GM04503 (cell line): ENCODE data around the gene RECK.
A peak's percentile ranks its signal among the peaks of the same experiment; 100 is the strongest.
"Not testable (repeated sequence)": the region's sequence is repeated elsewhere in the genome, so short reads cannot be mapped to it uniquely, and the experiment has no call there.

Experiments used
- DNase-seq: peaks from one replicate; pipeline ENCODE4 v3.0.0-alpha.2; 2012; ENCODE audit warnings: low read depth

The RECK gene

GRCh38 chr9:36036780-36037548 lies at the start of gene RECK:
Gene RECK (plus strand): TSS chr9:36036913. CDS start chr9:36036999, 86 bp downstream.
- DNase-seq: peak; percentile 56

GRCh38 chr9:35990155-35990554 lies 46.6 kb upstream of the RECK start:
- DNase-seq: no peak

- not testable (repeated sequence) for DNase-seq
Measured at GRCh38 chr9:35993136-35993535, 43.6 kb upstream of the RECK start.

GRCh38 chr9:35993976-35994720 lies 42.6 kb upstream of the RECK start:
- DNase-seq: no peak

GRCh38 chr9:35994959-35995358 lies 41.8 kb upstream of the RECK start:
- no peak for DNase-seq

- no peak for DNase-seq
Measured at GRCh38 chr9:35996358-35996970, 40.2 kb upstream of the RECK start.

- DNase-seq: not testable (repeated sequence)
Measured at GRCh38 chr9:35997016-35997415, 39.7 kb upstream of the RECK start.

- no peak for DNase-seq
Measured at GRCh38 chr9:35998333-35998732, 38.4 kb upstream of the RECK start.

- DNase-seq: no peak
Measured at GRCh38 chr9:36005891-36006290, 30.8 kb upstream of the RECK start.

GRCh38 chr9:36006549-36007315 lies 30.0 kb upstream of the RECK start:
- no peak for DNase-seq

GRCh38 chr9:36007316-36007708 lies 29.4 kb upstream of the RECK start:
- no peak for DNase-seq

GRCh38 chr9:36007852-36008251 lies 28.9 kb upstream of the RECK start:
- DNase-seq: no peak

- DNase-seq: no peak
Measured at GRCh38 chr9:36008774-36009300, 27.9 kb upstream of the RECK start.

- DNase-seq: no peak
Measured at GRCh38 chr9:36011379-36011778, 25.3 kb upstream of the RECK start.

GRCh38 chr9:36017278-36017677 lies 19.4 kb upstream of the RECK start:
- DNase-seq: no peak

GRCh38 chr9:36018129-36018528 lies 18.6 kb upstream of the RECK start:
- no peak for DNase-seq

- DNase-seq: peak; percentile 74
Measured at GRCh38 chr9:36018891-36019720, 17.6 kb upstream of the RECK start.

- no peak for DNase-seq
Measured at GRCh38 chr9:36021968-36022367, 14.7 kb upstream of the RECK start.

- no peak for DNase-seq
Measured at GRCh38 chr9:36023260-36024048, 13.3 kb upstream of the RECK start.

GRCh38 chr9:36025746-36026145 lies 11.0 kb upstream of the RECK start:
- DNase-seq: no peak
